M059J (cell line): Measurements from ENCODE around the gene NRG2. TPM values are rescaled to one million over a fixed set of nuclear protein-coding genes. Genes with fewer than 3 reads are reported as not detected.

ENCODE experiments used
- DNase-seq: peaks from one replicate; pipeline ENCODE4 v3.0.0-alpha.2; 2012; ENCODE audit warnings: low read depth
- total RNA-seq: library from RNA; depleted of rRNA; stranded (reverse); fragments of >200 nt; shearing (Covaris generic); gene quantifications from 2 replicates; pipeline ENCODE4 v1.2.3, GENCODE V29; 2014

NRG2 gene
- total RNA-seq, 1 experiment from 2014 or later: 1.3 TPM

DNA sequence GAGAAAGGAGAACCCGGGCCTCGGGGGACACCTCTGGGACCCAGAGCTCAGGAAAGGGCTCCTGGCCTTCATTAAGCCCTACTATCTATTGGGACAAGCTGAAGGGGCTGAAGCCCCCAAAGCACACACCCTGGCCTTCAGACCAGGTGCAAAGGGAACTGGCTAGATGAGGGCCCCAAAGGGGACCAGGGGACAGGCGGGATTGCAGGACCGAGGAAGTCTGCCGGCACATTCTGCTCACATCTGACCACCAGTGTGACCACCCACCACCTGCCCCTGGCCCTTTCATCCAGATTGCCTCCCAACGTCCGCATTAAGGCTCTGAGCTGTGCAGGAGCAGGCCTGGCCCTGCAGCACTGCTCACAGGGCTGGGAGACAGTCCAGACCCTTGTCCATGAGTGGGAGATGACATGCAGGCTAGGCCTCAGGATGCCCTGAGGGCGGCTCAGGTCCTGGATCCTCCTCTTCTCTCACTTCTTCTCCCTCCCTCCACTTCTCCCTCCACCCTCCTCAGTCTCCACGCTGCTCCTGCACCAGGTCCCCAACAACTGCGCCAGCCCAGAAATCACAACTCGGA lies 228.3 kb downstream of the NRG2 start:
- no peak for DNase-seq

- DNase-seq: no peak
Observed at GRCh38 chr5:139814191-139814601, 228.9 kb downstream of the NRG2 start.

DNA sequence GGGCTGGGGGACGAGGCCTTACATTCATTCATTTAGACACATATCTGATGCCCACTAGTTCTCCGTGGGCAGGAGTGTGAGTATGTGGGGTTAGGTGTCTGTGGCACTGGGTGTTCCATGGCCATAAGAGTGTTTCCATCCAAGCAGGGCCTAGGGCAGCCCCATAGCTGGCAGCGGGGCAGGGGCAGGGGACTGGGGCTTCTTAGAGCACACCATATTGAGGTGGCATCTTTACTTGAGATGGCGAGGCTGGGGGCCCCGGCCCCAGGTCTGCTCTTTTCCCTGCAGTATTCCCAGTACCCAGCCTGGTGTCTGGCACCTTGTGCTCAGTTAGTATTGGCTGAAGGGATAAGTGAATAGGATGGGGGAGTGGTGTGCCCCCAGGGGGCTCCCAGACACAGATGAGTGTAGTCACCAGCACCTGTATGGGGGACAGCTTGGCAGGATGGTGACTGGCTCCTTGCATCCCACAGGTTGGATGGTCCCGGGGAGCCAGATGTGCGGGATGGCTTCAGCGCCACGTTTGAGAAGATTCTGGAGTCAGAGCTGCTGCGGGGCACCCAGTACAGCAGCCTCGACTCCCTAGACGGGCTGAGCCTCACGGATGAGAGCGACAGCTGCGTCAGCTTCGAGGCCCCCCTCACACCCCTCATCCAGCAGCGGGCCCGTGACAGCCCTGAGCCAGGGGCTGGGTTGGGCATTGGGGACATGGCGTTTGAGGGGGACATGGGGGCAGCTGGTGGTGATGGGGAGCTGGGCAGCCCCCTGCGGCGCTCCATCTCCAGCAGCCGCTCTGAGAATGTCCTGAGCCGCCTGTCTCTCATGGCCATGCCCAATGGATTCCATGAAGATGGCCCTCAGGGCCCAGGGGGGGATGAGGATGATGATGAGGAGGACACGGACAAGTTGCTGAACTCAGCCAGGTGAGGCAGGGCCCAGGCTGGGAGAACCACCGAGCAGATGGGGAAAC lies 230.0 kb downstream of the NRG2 start:
- no peak for DNase-seq

GRCh38 chr5:139812323-139812722 lies 230.8 kb downstream of the NRG2 start:
- DNase-seq: no peak

GRCh38 chr5:139811274-139811607 lies 231.9 kb downstream of the NRG2 start:
- no peak for DNase-seq

DNA sequence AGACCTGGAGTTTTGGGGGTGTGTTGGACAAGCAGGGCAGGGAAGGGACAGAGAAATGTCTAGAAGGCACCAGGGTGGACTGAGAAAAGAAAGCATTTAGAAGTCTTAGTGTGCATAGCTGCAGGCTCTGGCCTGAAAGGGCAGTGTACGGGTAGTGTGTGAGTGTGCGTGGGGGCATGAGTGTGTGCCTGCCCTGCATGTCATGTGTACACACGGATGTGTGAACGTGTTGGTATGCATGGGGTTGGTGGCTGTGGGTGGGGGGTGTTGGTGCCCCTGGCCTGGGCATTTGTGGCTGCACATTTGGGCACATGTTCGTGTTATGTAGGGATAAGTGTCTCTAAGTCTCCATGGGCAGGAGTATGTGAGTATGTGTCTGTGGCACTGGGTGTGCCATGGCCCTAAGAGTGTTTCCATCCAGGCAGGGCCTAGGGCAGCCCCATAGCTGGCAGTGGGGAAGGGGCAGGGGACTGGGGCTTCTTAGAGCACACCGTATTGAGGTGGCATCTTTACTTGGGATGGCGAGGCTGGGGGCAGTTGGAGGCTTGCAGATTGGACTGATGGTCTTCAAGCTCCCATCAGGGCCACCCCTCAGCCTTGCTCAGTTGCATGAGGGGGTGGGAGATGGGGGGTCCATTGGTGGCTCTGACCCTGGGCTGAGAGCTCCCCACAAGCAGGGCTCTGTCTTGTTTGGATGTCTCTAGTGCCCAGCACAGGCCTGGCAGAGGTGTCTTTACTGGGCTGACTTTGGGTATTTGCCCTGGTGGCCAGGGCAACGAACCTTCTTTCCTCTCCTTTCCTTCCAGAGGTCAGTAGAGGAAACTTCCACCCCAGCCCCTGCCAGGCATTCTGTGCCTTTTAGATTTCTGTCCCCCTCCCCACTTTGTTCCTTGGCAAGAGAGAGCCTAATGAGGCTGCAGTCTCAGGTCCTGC lies 232.5 kb downstream of the NRG2 start:
- DNase-seq: no peak

DNA sequence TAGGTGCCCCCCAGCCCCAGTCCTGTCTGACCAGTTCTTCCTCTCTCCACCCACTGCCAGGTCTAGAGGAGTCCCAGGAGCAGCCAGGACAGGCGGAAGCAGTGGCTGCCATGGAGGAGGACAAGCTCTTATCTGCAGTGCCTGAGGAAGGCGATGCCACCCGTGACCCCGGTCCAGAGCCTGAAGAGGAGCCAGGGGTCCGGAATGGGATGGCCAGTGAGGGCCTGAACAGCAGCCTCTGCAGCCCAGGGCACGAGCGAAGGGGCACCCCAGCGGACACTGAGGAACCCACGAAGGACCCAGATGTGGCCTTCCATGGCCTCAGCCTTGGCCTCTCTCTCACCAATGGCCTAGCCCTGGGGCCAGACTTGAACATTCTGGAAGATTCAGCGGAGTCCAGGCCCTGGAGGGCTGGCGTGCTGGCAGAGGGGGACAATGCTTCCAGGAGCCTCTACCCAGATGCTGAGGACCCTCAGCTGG lies 233.7 kb downstream of the NRG2 start:
- no peak for DNase-seq

- peak; percentile 21 for DNase-seq
Observed at GRCh38 chr5:139808481-139809330, 234.4 kb downstream of the NRG2 start.

GRCh38 chr5:139807647-139808030 lies 235.5 kb downstream of the NRG2 start:
- DNase-seq: no peak

- DNase-seq: no peak
Observed at GRCh38 chr5:139806726-139807646, 236.1 kb downstream of the NRG2 start.

DNA sequence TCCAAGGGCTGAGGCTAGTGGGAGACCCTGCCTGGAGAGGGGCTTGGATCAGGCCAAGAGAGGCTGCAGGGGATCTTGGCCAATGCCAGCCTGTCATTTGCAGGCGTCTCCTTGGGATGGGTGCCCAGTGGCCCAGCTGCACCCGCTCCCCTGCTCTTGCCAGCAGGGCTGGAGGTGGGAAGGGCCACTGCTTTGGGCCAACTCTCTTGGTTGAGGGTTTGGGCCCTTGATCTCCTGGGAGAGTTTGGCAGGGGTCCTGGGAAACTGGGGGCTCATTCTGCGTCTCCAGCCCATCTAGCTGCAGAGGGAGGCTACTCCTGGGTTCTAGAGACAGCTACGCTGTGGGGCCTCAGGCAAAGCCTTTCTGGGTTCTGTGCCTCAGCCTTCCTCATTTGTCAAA lies 237.0 kb downstream of the NRG2 start:
- DNase-seq: no peak

- DNase-seq: no peak
Observed at GRCh38 chr5:139805545-139805944, 237.6 kb downstream of the NRG2 start.

DNA sequence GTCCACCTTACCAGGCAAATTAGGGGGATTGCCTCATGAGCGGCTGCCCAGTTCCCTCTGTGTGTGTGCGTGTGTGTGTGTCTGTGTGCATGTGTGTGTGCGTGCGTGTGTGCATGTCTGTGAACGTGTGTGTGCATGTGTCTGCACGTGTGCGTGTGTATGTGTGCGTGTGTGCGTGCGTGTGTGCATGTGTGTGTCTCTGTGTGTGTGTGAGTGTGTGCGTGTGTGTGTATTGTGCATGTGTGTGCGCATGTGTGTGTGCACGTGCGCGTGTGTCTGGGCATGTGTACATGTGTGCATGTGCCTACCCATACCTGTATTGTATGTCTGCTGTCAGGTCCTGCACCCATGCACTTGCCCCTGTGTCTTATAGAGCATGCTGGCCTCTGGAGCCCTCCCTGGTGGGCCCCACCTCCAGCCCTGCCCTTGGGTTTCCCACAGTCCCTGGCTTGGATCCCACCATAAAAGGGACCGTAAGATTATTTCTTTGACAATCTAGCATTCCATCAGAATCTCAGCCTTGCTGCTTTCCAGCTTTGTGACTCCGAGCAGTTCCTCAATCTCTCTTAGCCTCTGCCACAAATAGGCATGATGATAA lies 238.2 kb downstream of the NRG2 start:
- DNase-seq: no peak

GRCh38 chr5:139803978-139804377 lies 239.1 kb downstream of the NRG2 start:
- DNase-seq: no peak

DNA sequence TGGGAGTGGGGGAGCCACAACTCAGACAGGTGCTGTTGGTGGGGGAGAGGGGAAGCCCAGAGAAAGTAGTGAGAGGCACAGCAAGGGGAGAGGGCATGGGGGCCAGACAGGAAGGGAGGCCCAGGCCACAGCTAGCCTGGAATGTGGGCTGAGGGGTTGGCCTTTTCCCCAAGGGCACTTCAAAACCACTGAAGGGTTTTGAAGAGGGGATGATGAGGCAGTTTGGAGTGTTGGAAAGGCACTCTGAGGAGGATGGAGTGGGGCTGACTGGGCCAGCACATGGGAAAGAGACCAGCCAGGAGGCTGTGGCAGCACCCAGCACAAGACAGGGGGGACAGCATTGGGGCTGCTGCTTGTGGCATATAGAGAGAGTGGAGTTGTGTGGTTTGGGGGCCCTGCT lies 243.7 kb downstream of the NRG2 start:
- DNase-seq: no peak

- no peak for DNase-seq
Observed at GRCh38 chr5:139798883-139799282, 244.2 kb downstream of the NRG2 start.

GRCh38 chr5:139797856-139798510 lies 245.1 kb downstream of the NRG2 start:
- no peak for DNase-seq

GRCh38 chr5:139797335-139797734 lies 245.8 kb downstream of the NRG2 start:
- DNase-seq: no peak
